HG02852 (cell line): ENCODE measurements around the gene ZGPAT.
"Not testable (repeated sequence)": the region's sequence is repeated elsewhere in the genome, so short reads cannot be mapped to it uniquely, and the experiment has no call there.

Experiments used
- ATAC-seq: cut with Tn5 transposase; IDR thresholded peaks from one replicate; pipeline ENCODE4 v1.9.1; 2021; ENCODE audit warnings: mild to moderate bottlenecking, moderate library complexity; ENCODE audit not compliant: unreplicated experiment

The ZGPAT gene, protein sequence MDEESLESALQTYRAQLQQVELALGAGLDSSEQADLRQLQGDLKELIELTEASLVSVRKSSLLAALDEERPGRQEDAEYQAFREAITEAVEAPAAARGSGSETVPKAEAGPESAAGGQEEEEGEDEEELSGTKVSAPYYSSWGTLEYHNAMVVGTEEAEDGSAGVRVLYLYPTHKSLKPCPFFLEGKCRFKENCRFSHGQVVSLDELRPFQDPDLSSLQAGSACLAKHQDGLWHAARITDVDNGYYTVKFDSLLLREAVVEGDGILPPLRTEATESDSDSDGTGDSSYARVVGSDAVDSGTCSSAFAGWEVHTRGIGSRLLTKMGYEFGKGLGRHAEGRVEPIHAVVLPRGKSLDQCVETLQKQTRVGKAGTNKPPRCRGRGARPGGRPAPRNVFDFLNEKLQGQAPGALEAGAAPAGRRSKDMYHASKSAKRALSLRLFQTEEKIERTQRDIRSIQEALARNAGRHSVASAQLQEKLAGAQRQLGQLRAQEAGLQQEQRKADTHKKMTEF

DNA sequence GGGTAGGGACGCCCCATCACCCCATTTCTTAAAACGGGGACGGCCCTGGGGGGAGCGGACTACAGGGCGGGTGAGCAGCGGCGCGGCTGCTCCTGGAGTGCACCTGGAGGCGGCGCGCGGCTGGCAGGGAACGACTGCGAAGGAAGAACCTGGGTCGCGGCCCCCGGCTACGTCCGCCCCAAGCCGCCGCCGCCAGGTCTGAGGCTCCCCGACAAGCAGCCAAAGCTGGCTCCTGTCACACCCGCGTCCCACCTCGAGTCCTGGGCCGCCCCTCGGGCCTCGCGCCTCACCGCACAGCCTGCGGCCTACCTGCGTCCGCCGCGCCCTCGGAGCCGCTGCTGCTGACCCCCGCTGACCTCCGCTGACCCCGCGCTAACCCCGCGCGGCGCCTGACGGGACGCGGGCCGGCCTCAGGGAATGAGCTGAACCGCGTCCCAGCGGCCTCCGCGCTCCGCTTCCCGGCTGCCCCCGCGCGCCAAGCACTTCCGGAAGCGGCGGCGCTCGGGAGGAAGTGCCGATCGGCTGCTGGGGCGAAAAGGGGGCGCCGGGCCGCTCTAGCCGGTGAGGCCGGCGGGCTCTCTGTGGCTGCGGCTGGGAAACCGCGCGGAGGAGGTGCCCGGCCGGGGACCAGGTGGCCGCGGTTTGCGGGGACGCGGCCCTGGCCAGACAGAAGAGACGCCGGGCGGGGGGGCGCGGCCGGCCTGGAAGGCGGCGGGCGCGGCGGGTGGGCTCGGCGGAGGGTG is at the start of gene ZGPAT, which contains the start of gene ARFRP1:
Gene ZGPAT (plus strand): TSS at position 482 of the 743 bp plus-strand sequence. CDS start 542 bp downstream, outside the sequence.
Gene ARFRP1 (minus strand): TSS at position 419 of the 743 bp plus-strand sequence. CDS start 885 bp downstream, outside the sequence.
- peak; percentile 75 for ATAC-seq

DNA sequence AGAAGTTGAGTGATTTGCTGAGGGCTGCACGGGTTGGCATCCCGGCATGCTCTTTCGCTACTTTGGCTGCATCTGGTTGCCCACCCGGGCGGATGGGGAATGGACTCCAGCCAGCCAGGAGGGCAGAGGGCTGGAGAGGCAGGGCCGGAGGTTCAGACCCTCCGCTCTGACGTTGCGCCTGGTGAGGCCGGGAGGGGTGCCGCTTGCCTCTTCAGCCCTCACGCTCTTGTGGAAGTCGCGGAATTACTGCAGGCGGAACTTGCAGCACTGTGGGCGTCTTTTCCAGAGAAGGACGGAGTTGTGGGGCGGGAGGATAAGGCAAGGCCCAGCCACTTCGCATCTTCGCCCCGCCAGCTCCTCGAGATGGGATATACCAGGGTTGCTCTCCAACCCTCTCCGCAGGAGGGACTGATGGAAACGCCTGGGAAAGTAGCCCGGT is 49.1 kb upstream of the ZGPAT start:
- ATAC-seq: peak; percentile 13

DNA sequence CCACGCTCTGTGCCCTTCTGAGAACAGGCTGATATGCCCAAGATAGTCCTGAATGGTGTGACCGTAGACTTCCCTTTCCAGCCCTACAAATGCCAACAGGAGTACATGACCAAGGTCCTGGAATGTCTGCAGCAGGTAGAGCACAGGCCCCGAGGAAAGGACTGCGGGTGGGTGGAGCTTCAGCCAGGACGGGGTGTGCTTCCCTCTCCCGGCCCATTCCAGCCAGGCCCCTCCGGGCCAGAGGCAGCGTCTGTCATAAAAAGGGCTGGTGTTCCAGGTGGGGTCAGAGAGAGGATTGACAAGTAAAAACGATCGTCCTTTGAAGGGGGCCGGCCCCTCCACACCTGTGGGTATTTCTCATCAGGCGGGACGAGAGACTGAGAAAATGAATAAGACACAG is 48.5 kb upstream of the ZGPAT start:
- ATAC-seq: no peak

DNA sequence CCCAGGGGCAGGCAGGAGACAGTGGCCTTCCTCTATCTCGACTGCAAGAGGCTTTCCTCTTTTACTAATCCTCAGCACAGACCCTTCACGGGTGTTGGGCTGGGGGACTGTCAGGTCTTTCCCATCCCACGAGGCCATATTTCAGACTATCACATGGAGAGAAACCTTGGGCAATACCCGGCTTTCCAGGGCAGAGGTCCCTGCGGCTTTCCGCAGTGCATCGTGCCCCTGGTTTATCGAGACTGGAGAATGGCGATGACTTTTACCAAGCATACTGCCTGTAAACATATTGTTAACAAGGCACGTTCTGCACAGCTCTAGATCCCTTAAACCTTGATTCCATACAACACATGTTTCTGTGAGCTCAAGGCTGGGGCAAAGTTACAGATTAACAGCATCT is 47.7 kb upstream of the ZGPAT start:
- ATAC-seq: not testable (repeated sequence)

DNA sequence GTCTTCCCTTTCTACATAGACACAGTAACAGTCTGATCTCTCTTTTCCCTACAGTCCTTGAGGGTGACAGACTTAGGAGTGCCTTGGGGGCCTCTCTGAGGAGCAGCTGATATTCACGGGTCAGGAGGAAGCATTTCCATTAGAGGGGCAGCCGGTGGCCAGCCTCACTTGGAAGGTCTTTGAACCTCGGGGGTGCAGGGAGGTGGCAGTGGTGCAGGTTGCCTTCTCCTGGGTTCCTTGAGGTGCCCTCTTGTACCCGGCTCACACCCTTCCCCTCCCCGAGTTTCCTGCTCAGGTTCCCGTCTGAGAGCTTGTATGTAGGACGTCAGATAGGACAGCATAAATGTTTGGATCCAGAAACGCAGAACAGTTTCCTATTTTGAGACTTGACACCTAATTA is 47.2 kb upstream of the ZGPAT start:
- ATAC-seq: no peak

DNA sequence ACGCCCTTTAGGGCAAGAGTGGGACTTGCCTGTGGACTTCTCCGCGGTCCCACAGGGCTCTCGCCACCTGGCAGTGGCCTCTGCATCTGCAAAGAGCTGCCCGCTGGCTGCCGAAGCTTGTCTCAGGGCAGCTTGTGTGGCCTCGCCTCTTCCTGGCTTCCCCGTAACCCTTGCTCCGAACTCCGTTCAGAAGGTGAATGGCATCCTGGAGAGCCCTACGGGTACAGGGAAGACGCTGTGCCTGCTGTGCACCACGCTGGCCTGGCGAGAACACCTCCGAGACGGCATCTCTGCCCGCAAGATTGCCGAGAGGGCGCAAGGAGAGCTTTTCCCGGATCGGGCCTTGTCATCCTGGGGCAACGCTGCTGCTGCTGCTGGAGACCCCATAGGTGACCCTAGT is 46.7 kb upstream of the ZGPAT start:
- no peak for ATAC-seq

DNA sequence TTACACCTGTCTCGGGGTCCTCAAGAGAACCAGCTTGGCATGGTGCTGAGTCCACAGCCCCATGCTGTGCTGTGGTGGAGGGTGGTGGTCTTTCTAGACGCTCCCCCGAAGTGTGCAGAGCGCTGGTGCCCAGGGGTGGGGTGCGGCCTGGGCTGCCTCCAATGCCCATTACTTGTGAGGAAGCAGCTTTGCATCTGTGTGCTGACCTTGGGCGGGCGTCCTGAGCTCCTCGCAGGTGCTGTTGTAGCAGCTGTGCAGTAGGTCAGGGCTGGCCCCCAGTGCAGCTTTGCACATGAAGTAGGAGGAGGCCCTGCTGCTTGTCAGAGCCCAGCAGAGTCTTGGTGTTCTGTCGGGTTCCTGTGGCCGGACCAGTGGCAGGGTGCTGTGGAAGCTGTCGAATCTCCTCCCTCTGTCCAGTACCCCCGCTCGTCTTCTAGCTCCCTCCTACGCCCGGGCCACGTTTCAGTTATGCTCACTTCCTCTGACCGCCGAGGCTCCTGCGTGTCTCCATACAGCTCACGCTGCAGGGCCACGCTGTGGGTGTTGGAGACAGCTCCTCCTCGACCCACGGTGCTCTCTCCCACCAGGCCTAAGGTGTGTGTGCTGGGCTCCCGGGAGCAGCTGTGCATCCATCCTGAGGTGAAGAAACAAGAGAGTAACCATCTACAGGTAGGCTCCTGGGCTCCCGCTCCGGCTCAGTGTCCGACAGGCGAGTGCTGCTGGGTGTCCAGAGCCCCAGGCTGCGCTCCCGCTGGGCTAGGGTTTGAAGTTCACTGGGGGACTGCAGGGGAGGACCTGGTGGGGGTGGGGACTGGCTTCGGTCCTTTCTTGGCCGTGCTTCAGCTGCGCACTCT is 45.7 kb upstream of the ZGPAT start:
- no peak for ATAC-seq

DNA sequence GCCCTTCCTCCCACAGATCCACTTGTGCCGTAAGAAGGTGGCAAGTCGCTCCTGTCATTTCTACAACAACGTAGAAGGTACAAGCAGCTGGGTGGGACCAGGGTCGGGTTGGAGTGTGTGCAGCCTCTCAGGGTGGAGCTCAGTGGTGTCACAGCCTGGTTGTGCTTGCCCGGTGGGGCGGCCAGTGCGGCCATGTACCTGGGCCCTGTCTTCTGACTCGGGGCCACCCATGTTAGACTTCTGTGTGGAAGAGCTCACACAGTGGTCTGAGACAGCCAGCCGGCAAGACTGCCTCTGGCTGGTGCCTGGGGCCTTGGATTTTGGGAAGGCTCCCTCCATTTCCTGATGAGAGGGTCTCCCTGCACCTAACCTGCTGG is 45.0 kb upstream of the ZGPAT start:
- no peak for ATAC-seq

DNA sequence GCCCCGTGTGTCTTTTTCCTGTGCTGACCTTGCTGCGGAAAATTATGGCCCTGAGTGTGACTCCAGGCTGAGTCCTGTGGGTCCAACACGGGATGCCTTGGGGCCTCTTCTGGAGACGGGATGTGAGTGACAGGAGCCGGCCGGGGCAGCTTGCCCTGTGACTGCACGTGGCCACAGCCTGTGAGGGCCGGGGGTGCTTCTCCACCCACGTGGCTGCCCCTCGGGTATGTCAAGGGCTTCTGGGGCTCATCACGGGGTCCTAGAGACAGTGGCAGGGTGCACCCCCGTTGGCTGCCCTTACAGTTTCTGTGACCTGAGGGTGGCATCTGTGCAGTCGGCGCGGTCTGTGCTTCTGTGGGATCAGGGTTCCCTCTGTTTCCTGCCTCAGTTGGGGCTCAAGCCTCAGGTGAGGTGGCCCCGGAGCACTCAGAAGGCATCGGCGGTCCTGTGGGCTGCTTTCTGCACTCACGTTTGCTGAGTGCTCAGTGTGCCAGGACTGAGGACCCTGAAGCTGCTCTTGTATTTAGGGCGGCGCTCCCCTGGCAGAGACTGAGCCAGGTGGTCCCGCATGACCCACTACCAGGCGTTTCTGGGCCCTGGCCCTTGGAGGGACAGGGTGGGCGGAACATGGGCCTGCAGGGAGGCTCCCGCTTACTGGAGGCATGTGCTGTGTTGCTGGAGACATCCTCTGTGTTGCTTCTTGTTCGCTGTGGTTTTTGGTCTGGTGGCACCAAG is 44.3 kb upstream of the ZGPAT start:
- no peak for ATAC-seq

DNA sequence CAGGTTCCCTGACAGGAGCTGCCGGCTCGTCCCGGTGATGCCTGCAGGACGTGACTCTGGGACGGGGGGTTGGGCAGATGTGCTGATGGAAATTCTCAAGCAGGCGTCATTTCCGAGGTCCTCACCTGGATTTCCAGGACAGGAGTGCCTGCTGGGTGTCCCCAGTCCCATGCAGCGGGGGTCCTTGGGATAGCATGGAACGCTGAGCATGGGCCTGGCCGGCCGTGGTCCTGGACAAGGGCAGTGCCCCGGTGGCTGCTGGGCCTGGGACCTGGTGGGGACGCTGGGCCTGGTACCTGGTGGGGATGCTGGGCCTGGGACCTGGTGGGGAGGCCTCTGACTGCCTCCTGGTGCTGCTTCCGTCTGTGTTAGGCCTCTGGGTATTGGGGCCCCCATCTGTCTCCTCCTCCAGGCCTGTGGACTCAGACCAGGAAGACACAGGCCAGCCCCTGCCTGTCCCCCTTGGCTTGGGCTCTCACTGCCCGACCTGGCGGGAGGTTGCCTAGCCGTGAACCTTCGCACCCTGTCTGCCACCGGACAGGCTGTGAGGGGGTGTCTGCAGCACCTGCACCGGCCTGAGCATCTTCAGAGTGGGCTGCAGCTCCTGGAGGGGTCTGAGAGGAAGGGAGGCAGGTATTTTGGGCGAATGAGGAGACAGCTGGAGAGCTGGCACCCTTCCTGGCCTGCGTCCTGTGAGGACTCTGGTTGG is 43.5 kb upstream of the ZGPAT start:
- no peak for ATAC-seq

DNA sequence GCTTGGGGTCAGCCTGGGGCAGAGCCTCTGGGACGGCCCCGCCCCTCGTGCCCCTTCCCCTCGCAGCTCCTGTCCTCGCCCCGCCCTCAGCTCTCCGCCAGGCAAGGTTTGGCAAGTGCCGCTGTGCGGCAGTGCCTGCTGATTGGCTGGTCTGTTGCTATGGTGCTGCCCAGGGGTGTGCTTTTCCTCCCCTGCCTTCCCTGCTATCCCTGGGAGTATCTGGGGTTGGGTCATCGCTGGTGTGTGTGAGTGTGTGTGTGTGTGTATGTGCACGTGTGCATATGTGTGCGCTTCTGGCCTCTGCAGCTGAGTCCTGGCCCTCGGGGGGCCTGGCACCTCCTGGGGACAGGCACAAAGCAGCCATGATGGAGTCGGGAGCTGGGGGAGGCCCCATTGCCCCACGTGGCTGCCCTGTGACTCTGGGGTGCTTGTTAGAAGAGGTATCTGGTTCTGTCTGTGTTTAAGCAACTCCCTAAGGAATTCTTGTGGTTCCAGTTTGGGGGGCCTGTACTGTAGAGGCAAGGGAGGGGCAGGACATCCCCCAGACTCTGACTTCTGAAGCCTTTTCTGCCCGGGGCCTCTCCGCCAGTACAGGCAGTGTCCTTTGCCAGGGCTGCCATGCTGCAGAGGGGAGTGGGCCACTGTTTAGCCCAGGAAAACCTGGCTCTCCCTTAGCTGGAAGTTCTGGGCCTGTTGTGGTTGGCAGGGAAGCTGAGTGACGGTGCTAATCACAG is 42.8 kb upstream of the ZGPAT start:
- no peak for ATAC-seq

DNA sequence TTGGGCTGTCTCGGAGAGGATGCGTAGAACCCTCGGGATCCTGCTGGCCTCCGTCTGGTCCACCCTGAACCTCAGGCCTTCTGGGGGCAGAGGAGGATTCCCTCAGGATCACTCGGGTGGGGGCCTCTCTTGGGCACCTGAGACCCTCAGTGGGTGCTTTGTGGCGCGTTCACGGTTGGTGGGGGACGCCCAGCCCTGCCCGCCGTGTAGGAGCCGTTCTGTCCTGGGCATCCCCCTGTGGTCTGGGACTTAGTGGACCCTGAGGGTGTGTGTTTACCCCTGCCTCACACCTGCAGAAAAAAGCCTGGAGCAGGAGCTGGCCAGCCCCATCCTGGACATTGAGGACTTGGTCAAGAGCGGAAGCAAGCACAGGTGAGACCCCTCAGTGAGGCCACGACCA is 42.1 kb upstream of the ZGPAT start:
- no peak for ATAC-seq

DNA sequence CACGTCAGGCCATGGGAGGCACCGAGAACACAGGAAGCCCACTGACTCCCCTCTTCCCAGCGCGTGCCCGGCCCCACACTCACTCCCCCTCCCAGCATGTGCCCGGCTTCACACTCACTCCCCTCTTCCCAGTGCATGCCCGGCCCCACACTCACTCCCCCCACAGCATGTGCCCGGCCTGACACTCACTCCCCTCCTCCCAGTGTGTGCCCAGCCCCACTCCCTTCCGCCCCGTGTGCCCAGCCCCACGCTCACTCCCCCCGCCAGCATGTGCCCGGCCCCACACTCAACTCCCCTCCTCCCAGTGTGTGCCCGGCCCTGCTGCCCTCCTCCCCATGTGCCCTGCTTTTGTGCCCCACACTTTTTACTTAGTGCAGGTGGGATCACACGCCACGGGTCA is 40.0 kb upstream of the ZGPAT start:
- ATAC-seq: no peak

DNA sequence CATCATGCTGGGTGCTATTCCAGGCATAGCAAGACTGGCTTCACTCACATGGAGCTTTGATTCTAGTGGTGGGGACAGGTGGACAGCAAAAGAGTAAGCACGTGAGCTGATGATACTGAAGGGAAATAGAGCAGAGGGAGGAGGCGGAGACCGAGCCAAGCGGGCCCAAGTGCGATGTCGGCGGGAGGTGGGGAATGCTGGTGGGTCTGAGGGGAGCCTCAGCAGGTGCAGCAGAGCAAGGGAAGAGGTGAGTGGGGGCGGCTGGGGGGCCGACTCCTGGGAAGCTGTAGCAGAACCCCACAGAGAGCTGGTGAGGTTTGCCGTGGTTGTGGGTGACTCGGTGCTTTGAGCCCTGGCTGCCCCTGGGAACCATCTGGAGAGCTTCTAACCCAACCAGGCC is 39.5 kb upstream of the ZGPAT start:
- no peak for ATAC-seq

DNA sequence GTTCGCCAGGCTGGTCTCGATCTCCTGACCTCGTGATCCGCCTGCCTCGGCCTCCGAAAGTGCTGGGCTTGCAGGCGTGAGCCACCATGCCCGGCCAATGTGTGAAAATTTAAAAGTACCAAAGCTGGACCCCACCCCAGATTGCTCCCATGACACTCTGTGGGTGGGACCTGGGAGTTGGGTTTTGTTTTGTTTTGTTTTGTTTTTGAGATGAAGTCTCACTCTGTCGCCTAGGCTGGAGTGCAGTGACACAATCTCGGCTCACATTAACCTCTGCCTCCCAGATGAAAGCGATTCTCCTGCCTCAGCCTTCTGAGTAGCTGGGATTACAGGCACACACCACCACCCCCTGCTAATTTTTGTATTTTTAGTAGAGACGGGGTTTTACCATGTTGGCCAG is 36.1 kb upstream of the ZGPAT start:
- not testable (repeated sequence) for ATAC-seq

DNA sequence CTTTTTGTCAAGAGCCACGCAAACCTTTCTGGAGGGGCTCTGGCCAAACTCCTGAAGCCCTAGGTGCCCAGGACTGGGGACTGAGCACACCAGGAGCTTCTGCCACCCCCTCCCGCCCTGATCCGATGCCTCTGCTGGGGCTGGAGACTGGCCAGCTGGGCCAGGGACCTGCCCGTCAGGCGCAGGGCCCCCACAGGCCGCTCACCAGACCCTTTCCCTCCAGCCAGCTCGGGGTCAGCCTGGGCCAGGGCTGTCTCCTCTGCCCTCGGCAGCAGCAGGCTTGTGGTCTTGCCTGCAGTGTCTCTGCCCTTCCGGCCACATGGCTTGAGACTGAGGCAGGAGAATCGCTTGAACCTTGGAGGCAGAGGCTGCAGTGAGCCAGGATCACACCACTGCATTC is 35.2 kb upstream of the ZGPAT start:
- no peak for ATAC-seq

DNA sequence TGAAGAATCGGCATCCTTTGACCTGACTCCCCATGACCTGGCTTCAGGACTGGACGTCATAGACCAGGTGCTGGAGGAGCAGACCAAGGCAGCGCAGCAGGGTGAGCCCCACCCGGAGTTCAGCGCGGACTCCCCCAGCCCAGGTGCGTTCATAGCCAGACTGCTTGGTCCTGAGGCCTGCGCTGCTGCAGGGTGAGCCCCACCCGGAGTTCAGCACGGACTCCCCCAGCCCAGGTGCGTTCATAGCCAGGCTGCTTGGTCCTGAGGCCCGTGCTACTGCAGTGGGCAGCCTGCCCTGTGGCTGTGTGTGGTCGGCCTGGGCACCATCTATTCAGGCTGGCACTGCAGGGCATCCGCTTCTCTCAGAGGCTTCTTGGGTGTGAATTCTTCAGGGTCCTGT is 33.9 kb upstream of the ZGPAT start:
- no peak for ATAC-seq

DNA sequence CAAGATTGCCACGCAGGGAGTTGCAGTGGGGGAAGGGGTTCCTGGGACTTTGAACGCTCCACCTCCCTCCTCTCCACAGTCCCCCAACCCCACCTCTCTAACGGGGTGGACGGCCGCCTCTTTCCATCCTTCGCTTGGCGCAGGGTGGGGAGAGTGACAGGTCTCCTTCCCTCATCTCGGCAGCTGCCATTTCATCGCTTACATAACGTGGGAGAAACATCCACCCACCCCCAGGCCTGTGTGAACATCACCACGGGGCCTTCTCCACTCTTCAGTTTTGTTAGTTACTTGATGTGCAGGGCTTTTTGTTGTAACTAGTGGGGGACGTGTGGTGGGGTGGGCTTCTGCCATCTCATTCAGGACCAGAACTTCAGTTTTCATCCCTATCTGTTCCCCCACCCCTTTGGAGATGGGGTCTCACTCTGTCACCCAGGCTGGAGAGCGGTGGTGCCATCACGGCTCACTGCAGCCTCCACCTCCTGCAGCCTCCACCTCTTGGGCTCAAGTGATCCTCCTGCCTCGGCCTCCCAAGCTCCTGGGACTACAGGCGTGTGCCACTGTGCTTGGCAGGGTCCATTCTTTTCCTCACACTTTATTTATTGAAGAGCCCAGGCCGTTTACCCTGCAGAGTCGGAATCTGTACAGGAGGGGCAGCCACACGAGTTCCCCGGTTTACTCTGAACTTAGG is 32.0 kb upstream of the ZGPAT start:
- ATAC-seq: no peak
